NCI-H510A treated with DMSO at 0.1 percent for 48 hours (cell line): Measurements from ENCODE around the gene KRT79.

Experiments used
- DNase-seq: peaks from one replicate; lab custom pipeline; 2025; lab: John Stamatoyannopoulos, UW

Gene KRT79

GRCh38 chr12:52834727-52835001 is 553 bp upstream of the KRT79 start:
- no peak for DNase-seq

GRCh38 chr12:52832985-52833905 is 866 bp downstream of the KRT79 start:
- no peak for DNase-seq

- DNase-seq, result no peak
These were observed 1.7 kb downstream of the KRT79 start for GRCh38 chr12:52832451-52832850.

- DNase-seq, result no peak
These were observed 2.9 kb downstream of the KRT79 start for GRCh38 chr12:52831251-52831650.

- no peak for DNase-seq
These were observed 3.9 kb downstream of the KRT79 start for GRCh38 chr12:52829986-52830770.

- DNase-seq, result no peak
These were observed 5.5 kb downstream of the KRT79 start for GRCh38 chr12:52828591-52829021.

- no peak for DNase-seq
These were observed 6.0 kb downstream of the KRT79 start for GRCh38 chr12:52828156-52828555.

GRCh38 chr12:52827499-52828090 is 6.5 kb downstream of the KRT79 start:
- DNase-seq, result no peak

- DNase-seq, result no peak
These were observed 7.3 kb downstream of the KRT79 start for GRCh38 chr12:52826611-52827498.

GRCh38 chr12:52825961-52826360 is 8.2 kb downstream of the KRT79 start:
- DNase-seq, result no peak

- DNase-seq, result no peak
These were observed 9.2 kb downstream of the KRT79 start for GRCh38 chr12:52824741-52825410.

- no peak for DNase-seq
These were observed 10.2 kb downstream of the KRT79 start for GRCh38 chr12:52823761-52824450.

GRCh38 chr12:52822771-52823510 is 11.2 kb downstream of the KRT79 start:
- DNase-seq, result no peak

- DNase-seq, result no peak
These were observed 12.1 kb downstream of the KRT79 start for GRCh38 chr12:52821826-52822660.

GRCh38 chr12:52821071-52821730 is 12.9 kb downstream of the KRT79 start:
- DNase-seq, result no peak

GRCh38 chr12:52820521-52820920 is 13.6 kb downstream of the KRT79 start:
- DNase-seq, result no peak

- DNase-seq, result no peak
These were observed 14.2 kb downstream of the KRT79 start for GRCh38 chr12:52819731-52820510.
